Bronchial epithelial cell (primary cell): ENCODE measurements around the gene NOSTRIN. TPM values are rescaled to one million over a fixed set of nuclear protein-coding genes. Genes with fewer than 3 reads are reported as not detected.
A peak's percentile ranks its signal among the peaks of the same experiment; 100 is the strongest.

Experiments used
- DNase-seq: peaks from one replicate; pipeline ENCODE4 v3.0.0-alpha.2; 2010; ENCODE audit warnings: low read depth
- FAIRE-seq: peaks from 2 replicates; lab custom pipeline; 2011; peaks lifted over from hg19 to GRCh38; lab: Jason Lieb, UNC
- H3K27me3 ChIP-seq: 2 replicates; pipeline ENCODE4 v1.5.1; 2011; ENCODE audit warnings: low read length; ENCODE audit not compliant: control insufficient read depth, insufficient read depth
- H3K36me3 ChIP-seq: 2 replicates; pipeline ENCODE4 v1.5.1; 2011; ENCODE audit warnings: low read length; ENCODE audit not compliant: control insufficient read depth, insufficient read depth
- H3K4me3 ChIP-seq: 2 replicates; pipeline ENCODE4 v1.5.1; 2011; ENCODE audit warnings: mild to moderate bottlenecking, low read depth, low read length, control low read depth
- CTCF ChIP-seq: IDR thresholded peaks from 2 replicates; pipeline ENCODE4 v1.5.1; 2011; ENCODE audit warnings: mild to moderate bottlenecking, moderate library complexity, low read length, control low read depth, inconsistent platforms; ENCODE audit not compliant: insufficient read depth, severe bottlenecking
- total RNA-seq: library from RNA; depleted of rRNA; stranded (reverse); fragments of >200 nt; gene quantifications from 2 replicates; pipeline ENCODE4 v1.2.1, GENCODE V29; 2014

NOSTRIN gene, protein sequence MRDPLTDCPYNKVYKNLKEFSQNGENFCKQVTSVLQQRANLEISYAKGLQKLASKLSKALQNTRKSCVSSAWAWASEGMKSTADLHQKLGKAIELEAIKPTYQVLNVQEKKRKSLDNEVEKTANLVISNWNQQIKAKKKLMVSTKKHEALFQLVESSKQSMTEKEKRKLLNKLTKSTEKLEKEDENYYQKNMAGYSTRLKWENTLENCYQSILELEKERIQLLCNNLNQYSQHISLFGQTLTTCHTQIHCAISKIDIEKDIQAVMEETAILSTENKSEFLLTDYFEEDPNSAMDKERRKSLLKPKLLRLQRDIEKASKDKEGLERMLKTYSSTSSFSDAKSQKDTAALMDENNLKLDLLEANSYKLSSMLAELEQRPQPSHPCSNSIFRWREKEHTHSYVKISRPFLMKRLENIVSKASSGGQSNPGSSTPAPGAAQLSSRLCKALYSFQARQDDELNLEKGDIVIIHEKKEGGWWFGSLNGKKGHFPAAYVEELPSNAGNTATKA
- 0.26 and 0.64 TPM in 2 replicates for total RNA-seq

GRCh38 chr2:168801961-168802858 is at the start of gene NOSTRIN:
Gene NOSTRIN (plus strand): TSS chr2:168802637. CDS start chr2:168802647, 10 bp downstream.
- DNase-seq (peak; percentile 41), FAIRE-seq (peak; percentile 55)
- Histone ChIP-seq H3K27me3 (no peaks in the 10 kb centered on the region), H3K4me3 (no peak within 1 kb of the TSS), H3K36me3 (no peaks in the 10 kb centered on the region)
- no peak for TF ChIP-seq CTCF

GRCh38 chr2:168753765-168754329 is 48.6 kb upstream of the NOSTRIN start:
- DNase-seq: no peak
- no peak for FAIRE-seq
- TF ChIP-seq CTCF: no peak
- Histone ChIP-seq H3K36me3 (peaks cover 1% of the 10 kb centered on the region), H3K27me3 (no peaks in the 10 kb centered on the region), H3K4me3 (no peak overlapping the region)

DNA sequence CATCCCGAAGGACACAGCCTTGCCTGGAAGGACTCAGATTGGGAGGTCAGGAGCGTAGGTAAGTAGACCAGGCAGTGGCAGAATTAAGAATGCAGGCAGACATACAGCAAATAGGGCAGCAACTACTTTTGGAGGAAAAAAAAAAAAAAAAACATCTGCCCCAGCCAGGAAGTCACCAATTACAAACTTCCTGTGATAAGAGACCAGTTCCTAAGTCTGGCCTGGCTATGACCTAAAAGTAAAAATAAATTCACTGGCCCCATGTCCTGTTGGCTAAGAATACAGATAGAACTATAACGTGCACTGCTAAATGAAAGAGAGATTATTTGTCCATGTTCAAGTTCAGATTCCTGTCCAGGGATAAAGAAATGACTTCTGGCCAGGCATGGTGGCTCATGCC is 45.2 kb upstream of the NOSTRIN start:
- Histone ChIP-seq H3K36me3 (peaks cover 1% of the 10 kb centered on the region), H3K4me3 (no peak overlapping the region), H3K27me3 (no peaks in the 10 kb centered on the region)
- no peak for DNase-seq
- FAIRE-seq: no peak
- no peak for TF ChIP-seq CTCF

DNA sequence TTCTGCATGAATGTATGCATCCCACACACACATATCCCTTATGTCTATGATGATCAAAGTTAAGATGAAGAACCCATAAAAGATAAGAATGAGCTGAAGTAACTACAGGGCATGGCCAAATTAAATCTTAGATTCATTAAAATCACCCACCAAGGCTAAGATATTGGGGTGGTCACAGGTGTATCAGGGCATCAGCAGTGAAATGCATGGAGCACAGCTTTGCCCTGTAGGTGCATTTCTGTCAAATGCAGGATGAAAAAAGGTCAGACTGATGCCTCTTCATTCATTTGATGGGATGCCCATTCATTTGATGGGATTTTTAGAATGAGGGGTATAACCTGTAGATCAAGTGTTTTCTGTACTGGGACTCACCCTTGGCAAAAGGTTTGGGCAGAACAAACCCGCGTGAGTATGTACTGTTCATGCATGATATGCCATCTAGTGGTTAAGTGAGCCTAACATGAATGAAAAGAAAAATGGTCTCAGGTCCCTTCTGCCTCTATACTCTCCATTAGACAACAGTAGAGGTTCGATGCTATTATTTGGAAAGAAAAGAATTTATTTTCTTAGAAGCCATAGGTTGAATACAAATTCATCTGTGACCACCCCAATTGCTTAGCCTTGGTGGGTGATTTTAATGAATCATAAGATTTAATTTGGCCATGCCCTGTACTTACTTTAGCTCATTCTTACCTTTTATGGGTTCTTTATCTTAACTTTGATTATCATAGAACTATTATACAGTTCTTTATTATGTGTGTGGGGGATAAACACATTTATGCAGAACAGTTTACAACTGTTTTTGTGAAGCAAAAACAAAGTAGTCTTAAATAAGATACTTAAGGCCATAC is 43.2 kb upstream of the NOSTRIN start:
- Histone ChIP-seq H3K36me3 (no peaks in the 10 kb centered on the region), H3K27me3 (no peaks in the 10 kb centered on the region), H3K4me3 (no peak overlapping the region)
- TF ChIP-seq CTCF: peak; percentile 68
- DNase-seq (peak; percentile 57), FAIRE-seq (no peak)

GRCh38 chr2:168765401-168765800 is 37.0 kb upstream of the NOSTRIN start:
- no peaks in the 10 kb centered on the region for H3K27me3 ChIP-seq
- TF ChIP-seq CTCF: no peak
- no peak for FAIRE-seq
- DNase-seq: no peak
- H3K4me3 ChIP-seq: no peak overlapping the region
- H3K36me3 ChIP-seq: peaks cover 1% of the 10 kb centered on the region
